GM21619 (cell line): Measurements from ENCODE around the gene CDH16.
"Not testable (repeated sequence)": the region's sequence is repeated elsewhere in the genome, so short reads cannot be mapped to it uniquely, and the experiment has no call there.

Experiments
- ATAC-seq: cut with Tn5 transposase; IDR thresholded peaks from one replicate; pipeline ENCODE4 v1.9.1; 2021; ENCODE audit not compliant: unreplicated experiment

CDH16 gene

GRCh38 chr16:66878067-66878466 lies 40.6 kb downstream of the CDH16 start:
- no peak for ATAC-seq

DNA sequence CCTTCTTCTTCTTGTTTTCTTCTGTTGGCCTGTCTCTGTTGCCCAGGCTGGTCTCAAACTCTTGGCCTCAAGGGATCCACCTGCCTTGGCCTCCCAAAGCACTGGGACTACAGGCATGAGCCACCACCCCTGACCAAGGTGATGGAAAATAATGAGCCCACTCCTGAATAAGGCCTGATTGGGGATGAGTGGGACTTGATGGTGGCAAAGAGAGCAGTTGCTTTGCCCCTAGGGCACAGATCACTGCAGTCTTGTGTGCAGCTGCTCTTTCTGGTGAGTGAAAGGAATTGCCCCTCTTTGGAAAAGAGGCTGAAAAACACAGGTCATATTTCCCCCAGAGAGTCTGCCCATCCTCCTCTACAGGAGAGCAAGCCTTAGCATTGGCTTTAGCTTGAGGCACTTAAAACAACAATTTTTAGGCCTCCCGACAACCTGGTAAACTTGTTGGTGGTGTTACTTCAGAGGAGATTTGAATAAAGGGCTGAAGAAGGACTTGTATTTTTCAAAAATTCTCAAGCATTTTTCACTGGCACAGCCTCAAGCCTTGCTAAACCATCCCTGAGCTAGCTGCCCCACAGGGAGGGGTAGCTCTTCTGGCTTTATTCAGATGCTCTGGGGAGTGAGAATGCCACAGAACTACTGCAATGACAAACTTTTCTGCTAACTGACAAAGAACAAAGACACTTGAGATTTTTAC lies 44.5 kb downstream of the CDH16 start:
- no peak for ATAC-seq

DNA sequence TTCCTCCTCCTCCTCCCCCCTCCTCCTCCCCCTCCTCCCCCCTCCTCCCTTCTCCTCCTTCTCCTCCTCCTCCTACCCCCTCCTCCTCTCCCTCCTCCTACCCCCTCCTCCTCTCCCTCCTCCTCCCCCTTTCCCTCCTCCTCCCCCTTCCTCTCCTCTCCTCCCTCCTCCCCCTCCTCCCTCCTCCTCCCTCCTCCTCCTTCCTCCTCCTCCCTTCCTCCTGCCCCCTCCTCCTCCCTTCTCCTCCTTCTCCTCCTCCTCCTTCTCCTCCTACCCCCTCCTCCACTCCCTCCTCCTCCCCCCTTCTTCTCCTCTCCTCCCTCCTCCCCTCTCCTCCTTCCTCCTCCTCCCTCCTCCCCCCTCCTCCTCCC lies 45.0 kb downstream of the CDH16 start:
- no peak for ATAC-seq

- peak; percentile 79 for ATAC-seq
Measured at GRCh38 chr16:66872943-66873684, 45.6 kb downstream of the CDH16 start.

DNA sequence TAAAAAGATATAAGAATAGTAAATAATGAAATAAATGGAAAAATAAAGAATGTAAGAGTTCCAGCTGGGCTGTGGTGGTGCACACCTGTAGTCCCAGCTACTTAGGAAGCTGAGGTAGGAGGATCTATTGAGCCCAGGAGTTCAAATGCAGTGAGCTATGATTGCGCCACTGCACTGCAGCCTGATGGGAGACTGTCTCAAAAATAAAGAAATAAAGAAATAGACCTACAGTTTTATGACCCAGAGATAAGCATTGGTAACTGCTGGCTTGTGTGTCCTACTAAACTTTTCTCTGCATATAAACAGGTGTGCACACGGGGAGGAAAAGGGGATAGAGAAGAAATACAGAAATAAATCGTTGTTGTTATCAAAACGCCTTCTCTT lies 46.1 kb downstream of the CDH16 start:
- ATAC-seq = no peak

GRCh38 chr16:66871840-66872239 lies 46.8 kb downstream of the CDH16 start:
- ATAC-seq = no peak

- not testable (repeated sequence) for ATAC-seq
Measured at GRCh38 chr16:66871363-66871762, 47.3 kb downstream of the CDH16 start.

GRCh38 chr16:66869424-66869823 lies 49.3 kb downstream of the CDH16 start:
- ATAC-seq = no peak

DNA sequence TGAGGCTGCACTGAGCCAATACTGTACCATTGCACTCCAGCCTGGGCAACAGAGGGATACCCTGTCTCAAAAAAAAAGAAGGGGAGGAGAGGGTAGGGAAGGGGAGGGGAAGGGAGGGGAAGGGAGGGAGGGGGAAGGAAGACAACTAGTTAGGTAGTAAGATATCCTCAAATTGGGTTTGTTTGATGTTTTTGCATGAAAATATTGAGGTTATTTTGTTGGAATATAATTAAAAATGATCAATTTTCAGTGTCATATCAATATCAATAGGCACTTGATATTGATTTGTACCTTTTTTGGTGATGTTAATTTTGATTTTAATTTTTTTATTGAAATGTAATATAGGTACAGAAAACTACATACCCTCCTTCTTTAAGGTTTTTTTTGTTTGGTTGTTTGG lies 55.0 kb downstream of the CDH16 start:
- ATAC-seq = no peak

DNA sequence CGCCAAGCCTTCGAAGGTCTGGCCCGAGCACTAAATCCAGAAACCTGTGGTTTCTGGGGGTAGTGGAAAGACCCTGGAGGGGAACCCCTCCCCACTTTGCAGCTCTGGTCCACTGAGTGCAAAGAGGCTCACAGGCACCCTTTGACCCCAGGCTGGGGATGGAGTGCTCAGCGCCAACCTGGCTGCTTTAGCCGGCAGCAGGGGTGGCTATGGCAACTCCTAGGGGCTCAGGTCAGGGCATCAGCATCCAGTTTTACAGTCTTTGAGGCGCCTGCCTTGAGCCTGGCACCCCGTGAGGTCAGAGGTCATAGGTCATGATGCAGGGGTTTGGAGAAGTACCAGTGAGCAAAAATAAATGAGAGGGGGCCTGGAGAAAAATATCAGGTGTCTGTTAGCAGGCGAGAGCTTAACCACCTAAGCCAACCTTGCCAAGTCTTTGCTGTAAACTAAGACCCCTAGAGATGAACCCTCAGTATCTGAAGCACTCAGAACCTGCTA lies 56.6 kb downstream of the CDH16 start:
- ATAC-seq = no peak

GRCh38 chr16:66859397-66860068 lies 59.2 kb downstream of the CDH16 start:
- no peak for ATAC-seq

GRCh38 chr16:66858740-66859396 lies 59.8 kb downstream of the CDH16 start:
- ATAC-seq = peak; percentile 50
